Measurements from ENCODE around the gene DOC2A.
A peak's percentile ranks its signal among the peaks of the same experiment; 100 is the strongest.

The DOC2A gene

GRCh38 chr16:30006659-30007377 is 4.0 kb downstream of the DOC2A start:
- peaks cover 15% of the 10 kb centered on the region for H3K4me1 ChIP-seq (ENCODE audit: control insufficient read depth, low read length)
- no peaks in the 10 kb centered on the region for H3K79me2 ChIP-seq (ENCODE audit: control insufficient read depth, low read length)
- no peak overlapping the region for H3K27ac ChIP-seq (ENCODE audit: low read depth, low read length)
- H3K27me3 ChIP-seq (ENCODE audit: control insufficient read depth, low read length): peaks cover 27% of the 10 kb centered on the region
- H3K9me2 ChIP-seq (replicated peaks; ENCODE audit: control insufficient read depth, low read length): no peaks in the 10 kb centered on the region
- H3K36me3 ChIP-seq (ENCODE audit: control insufficient read depth, low read length): peaks cover 21% of the 10 kb centered on the region
- TF ChIP-seq CTCF (IDR thresholded peaks at IDR 0.05; ENCODE audit: low read depth, low read length, poor library complexity, severe bottlenecking) (no peak), EZH2phosphoT487 (IDR thresholded peaks at IDR 0.05; ENCODE audit: borderline replicate concordance, low read length) (no peak)
- no peaks in the 10 kb centered on the region for H4K20me1 ChIP-seq (ENCODE audit: control insufficient read depth, insufficient read depth, low read depth, low read length)
- no peak overlapping the region for H3K4me2 ChIP-seq (ENCODE audit: low read length)
- no peaks in the 10 kb centered on the region for H3F3A ChIP-seq (ENCODE audit: control insufficient read depth, insufficient read depth)
- no peak overlapping the region for H3K4me3 ChIP-seq (ENCODE audit: low read length)
- H3K9me3 ChIP-seq (ENCODE audit: control insufficient read depth, insufficient read depth, low read length): no peaks in the 10 kb centered on the region

GRCh38 chr16:30006095-30006473 is 4.7 kb downstream of the DOC2A start:
- H3K36me3 ChIP-seq (ENCODE audit: control insufficient read depth, low read length): peaks cover 26% of the 10 kb centered on the region
- TF ChIP-seq EZH2phosphoT487 (IDR thresholded peaks at IDR 0.05; ENCODE audit: borderline replicate concordance, low read length) (no peak), CTCF (IDR thresholded peaks at IDR 0.05; ENCODE audit: low read depth, low read length, poor library complexity, severe bottlenecking) (no peak)
- no peaks in the 10 kb centered on the region for H3K9me2 ChIP-seq (replicated peaks; ENCODE audit: control insufficient read depth, low read length)
- no peaks in the 10 kb centered on the region for H4K20me1 ChIP-seq (ENCODE audit: control insufficient read depth, insufficient read depth, low read depth, low read length)
- H3K9me3 ChIP-seq (ENCODE audit: control insufficient read depth, insufficient read depth, low read length): no peaks in the 10 kb centered on the region
- no peak overlapping the region for H3K27ac ChIP-seq (ENCODE audit: low read depth, low read length)
- peaks cover 20% of the 10 kb centered on the region for H3K27me3 ChIP-seq (ENCODE audit: control insufficient read depth, low read length)
- no peaks in the 10 kb centered on the region for H3K79me2 ChIP-seq (ENCODE audit: control insufficient read depth, low read length)
- peaks cover 8% of the 10 kb centered on the region for H3K4me1 ChIP-seq (ENCODE audit: control insufficient read depth, low read length)
- H3K4me2 ChIP-seq (ENCODE audit: low read length): no peak overlapping the region
- H3K4me3 ChIP-seq (ENCODE audit: low read length): no peak overlapping the region
- no peaks in the 10 kb centered on the region for H3F3A ChIP-seq (ENCODE audit: control insufficient read depth, insufficient read depth)

- H3K4me2 ChIP-seq (ENCODE audit: low read length): no peak overlapping the region
- H3K9me3 ChIP-seq (ENCODE audit: control insufficient read depth, insufficient read depth, low read length): no peaks in the 10 kb centered on the region
- H3K27ac ChIP-seq (ENCODE audit: low read depth, low read length): no peak overlapping the region
- peaks cover 32% of the 10 kb centered on the region for H3K36me3 ChIP-seq (ENCODE audit: control insufficient read depth, low read length)
- no peaks in the 10 kb centered on the region for H4K20me1 ChIP-seq (ENCODE audit: control insufficient read depth, insufficient read depth, low read depth, low read length)
- no peak overlapping the region for H3K4me3 ChIP-seq (ENCODE audit: low read length)
- H3K4me1 ChIP-seq (ENCODE audit: control insufficient read depth, low read length): peaks cover 4% of the 10 kb centered on the region
- no peaks in the 10 kb centered on the region for H3F3A ChIP-seq (ENCODE audit: control insufficient read depth, insufficient read depth)
- peaks cover 15% of the 10 kb centered on the region for H3K27me3 ChIP-seq (ENCODE audit: control insufficient read depth, low read length)
- H3K9me2 ChIP-seq (replicated peaks; ENCODE audit: control insufficient read depth, low read length): no peaks in the 10 kb centered on the region
- H3K79me2 ChIP-seq (ENCODE audit: control insufficient read depth, low read length): no peaks in the 10 kb centered on the region
- no peak for TF ChIP-seq EZH2phosphoT487 (IDR thresholded peaks at IDR 0.05; ENCODE audit: borderline replicate concordance, low read length)
- TF ChIP-seq CTCF (IDR thresholded peaks at IDR 0.05; ENCODE audit: low read depth, low read length, poor library complexity, severe bottlenecking): peak; percentile 85
Measured at GRCh38 chr16:30005341-30006094, 5.3 kb downstream of the DOC2A start.
